ENCODE results near the gene EPN1.

EPN1 gene

DNA sequence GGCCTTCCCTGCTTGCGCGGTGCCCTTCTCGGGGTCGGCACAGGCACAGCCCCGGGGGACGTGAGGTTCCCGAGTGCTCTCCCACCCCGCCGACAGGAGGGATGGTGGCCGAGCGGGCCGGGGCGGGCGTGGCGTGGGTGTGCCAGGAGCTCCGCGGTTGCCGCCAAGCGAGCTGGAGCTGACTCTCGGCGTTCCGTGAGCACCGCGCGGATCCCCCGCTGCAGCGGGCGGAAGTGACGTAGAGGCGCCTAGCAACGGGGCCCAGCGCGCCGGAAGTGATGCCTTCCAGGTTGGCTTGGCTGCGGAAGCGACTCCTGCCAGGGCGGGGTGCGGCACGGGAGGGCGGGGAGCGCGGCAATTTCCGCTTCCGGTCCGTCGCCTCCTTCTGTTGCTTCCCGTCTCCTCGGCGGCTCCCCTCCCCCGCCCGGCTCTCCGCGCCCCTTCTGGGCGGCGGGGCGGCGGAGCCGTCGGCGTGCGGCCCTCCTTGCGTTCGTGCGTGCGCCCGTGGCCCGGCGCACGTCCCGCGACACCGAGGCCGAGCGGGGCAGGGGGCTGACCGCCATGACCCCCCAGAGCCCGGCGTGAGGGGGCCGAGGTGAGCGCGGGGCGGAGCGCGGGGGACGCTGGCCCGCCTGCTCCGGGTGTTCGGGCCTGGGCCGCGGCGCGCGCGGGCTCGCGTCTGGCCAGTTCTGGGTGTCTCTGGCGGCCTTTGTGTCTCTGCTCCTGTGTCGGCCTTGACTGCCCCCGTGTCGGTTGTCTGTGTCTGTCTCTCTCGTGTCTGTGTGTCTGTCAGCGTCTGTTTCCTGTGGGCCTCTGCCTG lies at the start of gene EPN1:
Gene EPN1, plus strand, starts transcription at position 386 of the 820 bp plus-strand sequence. CDS start 3,402 bp downstream, outside the sequence.
- DNase-seq (ENCODE audit: low spot score): peak; percentile 98

DNA sequence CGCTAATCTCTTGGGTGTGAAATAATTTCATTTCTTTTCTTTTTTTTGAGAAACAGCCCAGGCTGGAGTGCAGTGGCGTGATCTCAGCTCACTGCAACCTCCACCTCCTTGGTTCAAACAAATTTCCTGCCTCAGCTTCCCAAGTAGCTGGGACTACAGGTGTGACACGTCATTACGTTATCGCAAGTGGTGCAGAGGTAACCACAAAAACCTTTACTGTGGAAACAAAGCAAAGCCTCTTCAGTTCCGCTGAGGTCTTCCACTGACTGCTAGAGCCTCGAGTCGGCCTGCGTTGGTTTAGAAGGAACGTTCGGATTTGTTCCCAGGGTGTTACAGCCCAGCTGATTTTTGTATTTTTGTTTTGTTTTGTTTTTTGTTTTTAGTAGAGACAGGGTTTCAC lies 48.7 kb upstream of the EPN1 start:
- no peak for DNase-seq (ENCODE audit: low spot score)

DNA sequence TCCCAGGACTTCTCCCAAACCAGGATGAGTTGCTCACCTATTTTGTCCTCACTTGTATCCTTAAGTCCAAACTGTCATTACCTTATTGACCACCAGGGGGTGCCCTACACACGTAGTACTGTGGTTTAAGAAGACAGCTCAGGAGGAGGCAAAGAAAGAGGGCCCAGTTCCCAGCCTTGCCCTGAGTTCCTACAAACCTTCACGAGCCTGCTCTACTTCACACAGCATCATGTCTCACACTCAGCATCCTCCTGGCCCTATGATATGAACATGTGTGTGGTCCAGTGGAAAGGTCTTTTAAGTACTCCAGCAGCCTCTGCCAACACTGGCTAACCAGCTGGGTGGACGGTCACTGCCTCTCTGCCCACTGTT lies 42.6 kb upstream of the EPN1 start:
- DNase-seq (ENCODE audit: low spot score): peak; percentile 91

DNA sequence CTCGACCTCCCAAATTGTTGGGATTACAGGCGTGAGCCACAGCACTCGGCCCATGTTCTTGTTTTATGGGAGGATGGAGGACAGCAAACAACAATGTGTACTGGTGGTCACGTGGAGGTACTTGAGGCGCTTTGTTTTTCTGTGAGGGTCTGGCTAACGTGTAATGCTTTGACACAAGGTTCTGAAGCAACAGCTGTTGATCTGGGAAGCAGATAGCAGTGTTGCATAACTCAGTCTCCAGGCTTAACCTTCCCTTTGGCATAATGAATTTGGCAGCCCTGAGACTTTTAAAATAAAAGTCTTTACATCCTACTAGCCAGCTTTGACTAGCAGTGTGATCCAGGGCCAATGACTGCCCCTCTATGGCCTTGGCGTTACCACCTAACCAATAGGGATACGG lies 41.2 kb upstream of the EPN1 start:
- DNase-seq (ENCODE audit: low spot score): no peak

DNA sequence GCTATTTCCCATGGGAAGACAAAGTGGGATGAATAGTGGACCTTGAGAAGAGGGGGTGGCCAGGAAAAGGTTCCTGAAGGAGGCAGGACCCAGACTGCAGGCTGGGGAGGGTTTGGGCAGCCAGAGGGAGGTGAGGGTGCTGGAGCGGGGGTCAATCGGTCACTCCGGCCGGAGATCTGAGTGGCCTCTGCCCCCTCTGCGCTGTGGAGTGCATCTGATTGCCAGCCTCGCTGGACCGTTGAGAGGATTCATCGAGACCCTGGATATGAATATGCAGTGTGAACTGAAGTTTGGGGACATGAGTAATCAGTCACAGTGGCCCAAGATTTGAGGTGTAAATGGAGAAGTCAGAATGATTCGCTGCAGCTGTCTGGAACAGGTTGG lies 39.7 kb upstream of the EPN1 start:
- no peak for DNase-seq (ENCODE audit: low spot score)

DNA sequence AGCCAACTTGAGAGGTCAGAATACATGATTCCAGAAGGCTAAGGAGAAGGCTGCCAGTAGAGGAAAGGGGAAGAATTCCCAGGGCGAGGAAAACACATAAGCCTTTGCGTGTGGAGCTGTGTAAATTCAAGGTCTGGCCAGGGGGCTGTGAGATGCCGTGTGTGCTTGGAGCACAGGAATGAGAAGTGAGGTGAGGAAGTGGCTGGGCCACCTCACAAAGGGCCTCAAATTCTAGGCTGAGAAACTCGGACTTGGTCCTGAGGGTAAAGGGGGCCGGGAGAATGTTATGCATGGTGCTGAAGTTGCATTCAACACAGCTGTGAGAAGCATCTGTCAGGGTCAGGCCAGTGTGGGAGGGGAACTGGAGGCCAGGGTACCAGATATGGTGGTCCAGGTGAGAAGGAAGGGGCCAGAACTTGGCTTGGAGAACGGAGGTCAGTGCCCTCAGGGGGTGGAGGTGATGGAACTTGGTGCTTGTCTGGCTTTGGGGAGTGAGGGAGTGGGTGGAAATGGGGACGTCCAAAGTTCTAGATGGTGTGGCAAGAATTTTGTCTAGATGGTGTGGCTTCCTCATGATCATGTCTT lies 39.1 kb upstream of the EPN1 start:
- DNase-seq (ENCODE audit: low spot score): no peak

DNA sequence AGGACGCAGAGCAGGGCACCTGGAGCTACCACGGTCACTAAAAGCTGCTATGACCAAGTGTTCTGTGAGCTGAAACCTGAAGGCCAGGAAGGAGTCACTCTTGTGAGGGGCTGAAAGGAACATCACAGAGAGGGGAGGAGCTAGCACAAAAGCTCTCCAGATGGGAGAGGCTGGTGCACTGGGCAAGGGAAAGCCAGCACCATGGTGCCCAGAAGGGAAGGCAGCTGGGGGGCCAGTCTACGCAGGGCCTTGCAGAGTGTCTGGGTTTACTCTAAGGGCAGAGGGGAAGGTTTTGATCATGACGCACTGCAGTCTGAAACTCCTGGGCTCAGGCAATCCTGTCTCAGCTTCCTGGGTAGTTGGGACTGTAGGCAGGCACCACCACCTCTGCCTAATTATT lies 38.3 kb upstream of the EPN1 start:
- DNase-seq (ENCODE audit: low spot score): no peak

DNA sequence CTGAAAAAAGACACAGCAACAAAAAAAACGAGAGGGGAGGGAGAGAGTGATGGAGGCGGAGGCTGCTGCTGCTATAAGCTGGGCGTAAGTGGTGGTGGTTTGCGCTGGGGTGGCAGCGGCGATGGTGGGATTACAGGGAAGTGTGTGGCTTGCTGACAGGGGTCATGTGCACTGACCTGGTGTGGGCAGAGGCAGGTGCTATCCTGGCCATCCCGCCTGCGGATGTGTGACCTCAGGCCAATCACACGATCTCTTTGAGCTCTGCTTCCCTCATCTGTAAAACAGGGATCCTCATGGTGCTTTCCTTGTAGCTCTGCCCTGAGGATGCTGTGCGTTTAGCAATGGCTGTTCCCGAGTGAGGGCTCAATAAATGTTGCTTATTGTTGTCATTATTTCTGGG lies 37.5 kb upstream of the EPN1 start:
- DNase-seq (ENCODE audit: low spot score): no peak

DNA sequence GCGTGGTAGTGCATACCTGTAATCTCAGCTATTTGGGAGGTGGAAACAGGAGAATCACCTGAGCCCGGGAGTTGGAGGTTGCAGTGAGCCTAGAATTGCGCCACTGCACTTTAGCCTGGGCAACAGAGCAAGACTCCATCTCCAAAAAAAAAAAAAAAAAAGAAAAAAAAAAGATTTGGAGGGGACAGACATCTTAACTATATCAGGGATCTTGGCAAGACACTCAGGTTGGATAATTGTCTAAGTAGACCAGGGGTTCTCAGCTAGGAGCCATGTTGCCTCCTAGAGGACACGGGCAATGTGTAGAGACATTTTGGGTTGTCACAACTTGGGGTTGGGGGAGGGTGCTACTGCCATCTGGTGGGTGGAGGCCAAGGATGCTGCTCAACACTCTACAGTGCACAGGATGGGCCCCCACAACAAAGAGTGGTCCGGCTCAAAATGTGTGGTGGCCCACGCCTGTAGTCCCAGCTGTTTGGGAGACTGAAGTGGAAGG lies 36.1 kb upstream of the EPN1 start:
- DNase-seq (ENCODE audit: low spot score): peak; percentile 67

DNA sequence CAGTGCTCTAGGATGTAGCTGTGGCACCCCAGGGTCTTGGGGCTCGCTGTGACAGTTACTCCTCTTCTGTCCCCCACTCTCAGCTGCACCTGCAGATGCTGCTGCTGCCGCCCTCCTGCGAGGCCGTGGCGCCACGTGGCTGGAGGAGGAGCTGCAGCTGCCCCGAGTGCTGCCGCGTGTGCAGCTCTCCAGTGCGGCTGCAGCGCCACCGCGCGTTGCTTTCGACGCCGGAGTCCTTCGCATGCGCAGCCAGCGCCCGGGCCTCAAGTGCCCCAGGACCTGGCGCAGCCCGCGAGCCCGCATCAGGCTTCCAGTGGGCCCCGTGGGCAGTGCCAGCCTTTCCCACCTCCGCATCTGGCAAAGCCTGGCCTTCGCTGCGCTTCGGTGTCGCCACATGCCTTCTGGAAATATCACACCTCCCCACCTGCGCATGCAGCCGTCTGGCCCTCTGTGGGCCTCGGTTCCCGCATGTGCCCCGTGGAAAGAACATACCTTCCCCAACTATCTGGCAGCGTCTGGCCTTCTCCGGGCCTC lies 34.9 kb upstream of the EPN1 start:
- peak; percentile 54 for DNase-seq (ENCODE audit: low spot score)

DNA sequence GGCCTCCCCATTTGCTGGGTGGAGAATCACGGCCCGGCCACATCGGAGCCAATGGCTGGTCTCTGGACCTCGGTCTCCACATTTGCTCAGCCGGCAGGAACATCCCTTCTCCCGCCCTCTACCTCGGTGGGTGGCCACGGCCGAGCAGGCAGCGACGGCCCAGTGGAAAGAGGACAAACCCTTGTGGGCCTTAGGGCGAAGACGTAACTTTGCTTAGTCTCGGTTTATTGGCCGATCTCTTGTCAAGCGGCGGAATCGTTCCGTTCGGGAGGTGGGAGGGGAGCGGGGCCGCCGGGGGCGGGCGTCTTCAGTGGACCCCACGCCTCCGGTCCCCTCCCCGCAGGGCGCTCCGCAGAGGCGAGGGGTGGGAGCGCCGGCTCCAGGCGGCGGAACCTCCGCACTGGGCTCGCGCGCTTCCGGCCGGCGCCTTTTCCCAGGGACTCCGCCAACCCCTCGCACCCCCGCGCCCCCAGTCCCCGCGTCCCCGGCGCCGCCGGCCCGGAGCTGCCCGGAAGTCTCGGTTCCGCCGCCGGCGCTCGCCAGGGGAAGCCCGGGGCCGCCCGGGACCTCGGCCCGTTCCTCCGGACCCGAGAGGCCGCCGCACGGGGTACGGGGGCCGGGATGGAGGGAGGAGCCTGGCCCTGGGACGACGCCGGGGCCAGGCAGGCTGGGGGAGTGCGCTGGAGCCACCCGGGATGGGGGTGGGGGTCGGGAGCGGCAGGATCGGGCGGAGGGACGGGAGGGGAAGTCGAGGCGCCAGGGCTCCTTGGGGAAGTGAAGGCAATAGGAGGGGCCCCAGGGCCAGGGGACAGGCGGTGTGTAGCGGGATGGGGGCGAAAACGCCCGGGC lies 34.2 kb upstream of the EPN1 start, which contains the start of gene ZNF580:
Gene ZNF580, plus strand, starts transcription at position 426 of the 849 bp plus-strand sequence. CDS start 1,507 bp downstream, outside the sequence.
- peak; percentile 71 for DNase-seq (ENCODE audit: low spot score)

DNA sequence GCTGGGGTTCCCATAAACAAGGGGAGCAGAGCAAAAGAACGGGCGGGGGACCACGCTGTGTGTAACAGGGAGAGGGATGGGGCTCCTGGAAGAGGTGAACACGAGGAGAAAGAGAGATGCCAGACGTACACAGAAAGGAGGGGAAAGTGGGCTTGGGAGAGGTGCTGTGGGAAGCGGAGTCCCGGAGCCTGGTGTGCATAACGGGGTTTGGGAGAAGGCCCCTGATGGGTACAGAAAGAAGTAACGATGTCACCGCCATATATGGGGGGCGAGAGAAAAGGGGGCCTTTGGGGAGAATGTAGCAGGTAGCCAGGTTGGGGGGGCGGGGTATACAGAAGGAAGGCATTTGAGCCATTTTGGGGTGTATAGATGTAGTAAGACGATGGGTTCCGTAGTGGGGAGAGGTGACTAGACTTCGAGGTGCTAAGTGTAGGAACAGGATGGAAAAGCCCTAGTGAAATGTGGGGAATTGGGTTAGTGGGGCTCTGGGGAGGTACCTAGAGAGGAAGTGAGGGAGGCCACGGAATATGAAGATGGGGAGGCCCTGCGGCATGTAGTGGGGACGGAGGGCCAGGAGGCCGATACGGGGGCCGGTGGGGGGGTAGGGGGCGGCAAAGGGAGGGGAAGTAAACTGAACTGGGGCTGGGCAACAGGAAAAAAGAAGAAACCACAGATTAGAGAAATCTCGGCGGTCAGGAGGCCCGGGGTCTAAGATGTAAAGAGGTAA lies 33.4 kb upstream of the EPN1 start:
- peak; percentile 70 for DNase-seq (ENCODE audit: low spot score)

DNA sequence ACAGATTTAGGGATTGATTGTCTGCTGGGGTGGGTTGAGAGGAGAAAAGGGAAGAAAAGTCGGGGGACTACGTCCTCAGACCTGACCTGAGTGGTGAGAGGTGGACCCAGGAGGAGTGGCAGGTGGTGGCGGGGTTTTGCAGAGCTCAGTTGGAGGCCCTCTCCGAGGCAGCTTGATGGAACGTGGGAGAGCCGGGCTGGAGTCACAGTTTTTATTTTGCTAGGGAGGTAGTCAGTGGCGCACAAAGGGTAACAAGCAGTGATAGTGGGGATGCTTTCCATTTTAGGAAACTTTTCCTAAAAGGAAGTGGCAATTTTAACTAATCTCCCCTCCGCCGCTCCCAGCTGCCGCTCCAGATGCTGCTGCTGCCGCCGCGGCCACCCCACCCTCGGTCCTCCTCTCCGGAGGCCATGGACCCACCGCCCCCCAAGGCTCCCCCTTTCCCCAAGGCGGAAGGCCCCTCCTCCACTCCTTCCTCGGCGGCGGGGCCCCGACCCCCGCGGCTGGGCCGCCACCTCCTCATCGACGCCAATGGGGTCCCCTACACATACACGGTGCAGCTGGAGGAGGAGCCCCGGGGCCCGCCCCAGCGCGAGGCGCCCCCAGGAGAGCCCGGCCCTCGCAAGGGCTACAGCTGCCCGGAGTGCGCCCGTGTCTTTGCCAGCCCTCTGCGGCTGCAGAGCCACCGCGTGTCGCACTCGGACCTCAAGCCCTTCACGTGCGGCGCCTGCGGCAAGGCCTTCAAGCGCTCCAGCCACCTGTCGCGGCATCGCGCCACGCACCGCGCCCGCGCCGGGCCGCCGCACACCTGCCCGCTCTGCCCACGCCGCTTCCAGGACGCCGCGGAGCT lies 32.6 kb upstream of the EPN1 start:
- peak; percentile 63 for DNase-seq (ENCODE audit: low spot score)

DNA sequence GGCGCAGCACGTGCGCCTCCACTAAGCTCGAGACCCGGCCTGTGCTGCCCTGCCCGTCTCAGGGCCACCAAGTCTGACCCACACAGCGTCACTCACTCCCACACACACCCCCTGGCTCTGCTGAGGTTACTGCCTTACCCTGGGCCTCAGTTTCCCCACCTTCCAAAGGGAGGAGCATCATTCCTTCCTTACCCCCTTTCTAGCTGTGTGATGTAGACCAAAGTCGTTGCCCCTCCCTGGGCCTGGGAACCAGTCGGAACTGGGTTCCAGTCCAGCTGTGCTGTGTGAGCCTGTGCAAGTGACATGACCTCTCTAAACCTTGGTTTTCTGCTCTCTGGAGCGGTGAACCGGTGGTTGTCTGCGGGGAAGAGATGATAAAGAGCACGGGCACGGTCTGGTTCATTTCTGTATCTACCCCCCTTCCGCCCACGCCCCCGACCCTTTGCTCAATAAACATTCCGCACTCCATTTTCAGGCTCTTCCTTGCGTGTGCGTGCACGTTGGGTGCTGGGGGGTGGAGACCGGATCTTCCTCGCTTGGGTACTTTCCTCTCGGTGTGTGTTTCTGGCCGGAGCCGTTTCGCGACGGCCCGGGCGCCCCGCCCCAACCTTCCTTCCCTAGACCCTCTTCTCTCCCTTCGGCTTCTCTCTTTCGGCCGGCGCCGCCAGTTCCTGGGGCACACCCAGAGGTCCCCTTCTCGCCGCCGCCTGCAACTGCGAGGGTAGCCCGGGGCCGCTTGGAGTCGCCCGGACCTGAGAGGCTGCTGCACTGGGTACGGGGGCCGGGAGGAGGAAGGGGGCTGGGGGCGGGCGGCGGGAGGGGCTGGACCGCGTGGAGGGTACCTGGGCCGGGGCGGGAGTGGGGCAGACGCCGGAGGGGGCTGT lies 31.8 kb upstream of the EPN1 start, which contains the start of gene ZNF581:
Gene ZNF581, plus strand, starts transcription at position 647 of the 884 bp plus-strand sequence. CDS start 923 bp downstream, outside the sequence.
- DNase-seq (ENCODE audit: low spot score): peak; percentile 81

DNA sequence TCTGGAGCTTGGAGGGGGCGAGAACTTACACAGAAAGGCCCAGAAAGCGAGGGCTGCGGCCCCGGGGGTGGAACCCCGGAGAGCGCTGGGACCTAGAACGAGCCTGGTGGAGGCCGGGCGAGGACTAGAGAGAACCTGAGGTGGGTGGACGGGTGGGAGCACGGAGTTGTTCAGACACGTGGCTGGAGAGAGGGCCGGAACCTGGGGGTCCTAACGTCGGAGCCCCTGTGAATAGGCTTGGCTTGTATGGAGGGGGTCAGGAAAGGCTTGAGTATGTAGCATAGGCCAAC lies 31.2 kb upstream of the EPN1 start:
- no peak for DNase-seq (ENCODE audit: low spot score)

DNA sequence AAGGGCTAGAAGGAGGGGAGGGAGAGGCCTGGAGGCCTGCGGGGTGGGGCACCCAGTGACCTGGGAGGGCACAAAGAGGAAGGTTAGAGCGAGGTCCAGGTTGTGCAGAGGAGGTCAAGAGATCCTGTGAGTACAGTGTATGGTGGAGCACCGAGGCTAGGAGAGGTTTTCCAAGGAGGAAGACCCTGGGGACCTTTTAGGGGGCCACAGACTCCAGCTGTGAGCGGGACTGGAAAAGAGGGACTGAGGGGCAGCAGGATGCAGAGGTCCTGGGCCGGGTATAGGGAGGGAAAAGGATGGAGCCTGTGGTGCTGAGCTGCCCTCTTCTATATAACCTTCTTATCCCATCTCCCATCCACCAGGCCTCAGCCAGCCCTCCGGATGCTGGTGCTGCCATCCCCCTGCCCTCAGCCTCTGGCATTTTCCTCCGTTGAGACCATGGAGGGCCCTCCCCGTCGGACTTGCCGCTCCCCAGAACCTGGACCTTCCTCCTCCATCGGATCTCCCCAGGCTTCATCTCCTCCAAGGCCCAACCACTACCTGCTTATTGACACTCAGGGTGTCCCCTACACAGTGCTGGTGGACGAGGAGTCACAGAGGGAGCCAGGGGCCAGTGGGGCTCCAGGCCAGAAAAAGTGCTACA lies 30.7 kb upstream of the EPN1 start:
- DNase-seq (ENCODE audit: low spot score): no peak

DNA sequence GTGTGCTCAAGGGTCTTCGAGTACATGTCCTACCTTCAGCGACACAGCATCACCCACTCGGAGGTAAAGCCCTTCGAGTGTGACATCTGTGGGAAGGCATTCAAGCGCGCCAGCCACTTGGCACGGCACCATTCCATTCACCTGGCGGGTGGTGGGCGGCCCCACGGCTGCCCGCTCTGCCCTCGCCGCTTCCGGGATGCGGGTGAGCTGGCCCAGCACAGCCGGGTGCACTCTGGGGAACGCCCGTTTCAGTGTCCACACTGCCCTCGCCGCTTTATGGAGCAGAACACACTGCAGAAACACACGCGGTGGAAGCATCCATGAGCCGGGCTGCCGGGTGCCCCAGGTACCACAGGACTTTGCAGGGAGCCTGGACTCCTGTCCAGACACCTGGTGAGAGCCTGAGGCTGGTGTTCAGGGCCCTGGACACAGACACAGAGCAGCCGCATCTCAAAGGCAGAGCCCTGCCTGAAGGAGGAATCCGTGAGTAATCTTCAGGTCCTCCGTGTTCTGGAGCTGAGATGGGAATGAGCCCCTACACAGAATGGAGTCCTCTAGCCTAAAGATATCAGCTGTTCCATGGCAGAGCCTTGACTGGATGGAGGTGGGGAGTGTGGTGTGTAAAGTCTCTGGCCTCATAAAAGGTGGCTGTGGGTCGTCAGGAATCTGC lies 30.0 kb upstream of the EPN1 start:
- no peak for DNase-seq (ENCODE audit: low spot score)

DNA sequence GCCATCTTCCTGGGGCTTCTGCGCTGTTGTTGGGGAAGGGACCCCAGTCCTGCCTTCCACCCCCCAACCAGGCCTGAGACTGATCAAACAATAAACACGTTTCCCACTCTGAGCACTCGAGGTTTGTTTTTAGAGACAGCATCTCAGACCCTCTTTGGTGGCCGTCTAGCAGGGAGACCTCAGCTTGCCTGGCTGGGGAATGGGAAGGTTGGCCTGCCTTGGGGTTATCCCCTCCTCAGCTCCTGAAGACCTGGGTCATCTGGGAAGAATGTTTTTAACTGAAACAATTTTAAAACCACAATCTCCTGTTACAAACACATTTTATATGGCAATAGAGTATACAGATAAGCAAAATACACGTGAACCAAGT lies 29.5 kb upstream of the EPN1 start:
- no peak for DNase-seq (ENCODE audit: low spot score)
